Common myeloid progenitor, CD34-positive (primary cell): ENCODE data around the gene TSPAN32.
A peak's percentile ranks its signal among the peaks of the same experiment; 100 is the strongest.

Source experiments
- CTCF ChIA-PET: fragments of 350-600 bp; sonication (Branson Sonifier 250); formaldehyde crosslinking; loops from one replicate; lab custom pipeline; 2021; ENCODE audit warnings: antibody characterized with exemption; lab: Charles Lee
- POLR2A ChIA-PET: fragments of 350-600 bp; sonication (Branson Sonifier 250); formaldehyde crosslinking; loops from one replicate; lab custom pipeline; 2021; ENCODE audit warnings: antibody characterized with exemption; lab: Charles Lee
- DNase-seq, 3 donors: peaks; one replicate each; pipeline versions ENCODE4 v3.0.0 to v3.0.0-alpha.2; 2013
- H3K27ac ChIP-seq, 2 experiments: 1 replicate in 1 of 2; 2 replicates in 1 of 2; pipeline ENCODE4 v1.7.0; 2013; ENCODE audit warnings: inconsistent platforms in 2 of 2, low read length in 2 of 2, mild to moderate bottlenecking in 2 of 2, low read depth in 1 of 2, moderate library complexity in 1 of 2; ENCODE audit not compliant: severe bottlenecking in 2 of 2, insufficient read depth in 1 of 2, poor library complexity in 1 of 2
- H3K27me3 ChIP-seq, 5 experiments: replicated peaks in 2 of 5; 1 replicate in 3 of 5; 2 replicates in 2 of 5; pipeline versions ENCODE4 v1.6.1 to v1.7.0; 2013; ENCODE audit warnings: low read length in 4 of 5, mild to moderate bottlenecking in 2 of 5, moderate library complexity in 2 of 5, inconsistent platforms in 1 of 5; ENCODE audit not compliant: insufficient read depth in 5 of 5, control insufficient read depth in 4 of 5
- H3K36me3 ChIP-seq, 4 experiments: 1 replicate in 2 of 4; 2 replicates in 2 of 4; pipeline versions ENCODE4 v1.6.1 to v1.7.0; 2013; ENCODE audit warnings: low read length in 3 of 4, control low read depth in 1 of 4, mild to moderate bottlenecking in 1 of 4; ENCODE audit not compliant: control insufficient read depth in 4 of 4, insufficient read depth in 4 of 4
- H3K4me1 ChIP-seq, 4 experiments: 1 replicate in 3 of 4; 2 replicates in 1 of 4; pipeline versions ENCODE4 v1.6.1 to v1.7.1; 2013; ENCODE audit warnings: low read length in 3 of 4, mild to moderate bottlenecking in 3 of 4, control low read depth in 1 of 4, inconsistent platforms in 1 of 4, moderate library complexity in 1 of 4; ENCODE audit not compliant: control insufficient read depth in 4 of 4, insufficient read depth in 4 of 4; ENCODE audit errors: control extremely low read depth in 1 of 4
- H3K4me3 ChIP-seq, 7 experiments: 1 replicate in 4 of 7; 2 replicates in 3 of 7; pipeline versions ENCODE4 v1.5.1 to v1.7.0; 2013; ENCODE audit warnings: mild to moderate bottlenecking in 7 of 7, low read length in 6 of 7, moderate library complexity in 6 of 7, inconsistent platforms in 2 of 7, low read depth in 2 of 7, control low read depth in 1 of 7; ENCODE audit not compliant: insufficient read depth in 4 of 7, control insufficient read depth in 1 of 7; ENCODE audit errors: extremely low read depth in 1 of 7
- H3K9me3 ChIP-seq, 5 experiments: 1 replicate in 4 of 5; 2 replicates in 1 of 5; pipeline versions ENCODE4 v1.6.1 to v1.7.1; 2013; ENCODE audit warnings: low read length in 4 of 5, mild to moderate bottlenecking in 2 of 5, inconsistent platforms in 1 of 5, low read depth in 1 of 5, moderate library complexity in 1 of 5; ENCODE audit not compliant: control insufficient read depth in 4 of 5, insufficient read depth in 2 of 5; ENCODE audit errors: control extremely low read depth in 1 of 5
- WGBS: methylation state at CpG from one replicate; pipeline ENCODE4 v1.1.5; 2013; ENCODE audit not compliant: insufficient coverage; 5-methylcytosine and 5-hydroxymethylcytosine counted together

Gene TSPAN32

DNA sequence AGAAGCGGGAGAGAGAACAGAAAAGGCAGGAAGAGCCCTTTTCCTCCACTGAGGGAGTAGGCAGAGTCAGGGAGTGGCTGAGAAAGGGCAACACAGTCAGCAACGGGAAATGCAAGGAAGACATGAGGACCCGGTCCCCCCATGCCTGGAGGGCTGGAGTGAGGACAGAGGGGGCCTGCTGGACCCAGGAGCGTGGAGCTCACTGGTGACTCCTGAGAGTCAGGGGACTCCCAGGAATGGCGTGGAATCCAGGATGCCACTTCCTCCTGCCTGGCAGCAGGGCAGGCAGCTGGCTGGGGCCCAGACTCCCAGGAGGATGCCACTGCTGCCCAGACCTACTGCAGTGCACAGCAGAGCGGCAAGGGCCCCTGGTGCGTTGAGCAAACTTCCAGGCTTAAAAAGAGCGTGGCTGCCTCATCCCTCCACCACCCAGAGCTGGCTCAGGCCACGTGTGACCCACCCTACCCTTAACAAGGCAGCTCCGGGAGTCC lies 11.4 kb upstream of the TSPAN32 start:
- Histone ChIP-seq H3K36me3 (peaks cover 0 to 5% (median 0%) of the 10 kb centered on the region in 4 experiments), H3K27me3 (peaks cover 0 to 2% (median 0%) of the 10 kb centered on the region in 5 experiments), H3K27ac (no peak overlapping the region), H3K4me1 (peaks cover 0 to 25% (median 14%) of the 10 kb centered on the region in 4 experiments), H3K9me3 (peaks cover 0 to 3% (median 0%) of the 10 kb centered on the region in 5 experiments), H3K4me3 (no peak overlapping the region)
- WGBS = 96% methylated on average over 7 of the region's 10 CpGs
- DNase-seq = no peak
- ChIA-PET POLR2A (no interaction called here), CTCF (interaction anchor here (1.0 to 1.2 kb wide), 2 partner anchors 15 to 96 kb away, joined by 3 to 4 read pairs; no protein-coding TSS in a partner anchor)

DNA sequence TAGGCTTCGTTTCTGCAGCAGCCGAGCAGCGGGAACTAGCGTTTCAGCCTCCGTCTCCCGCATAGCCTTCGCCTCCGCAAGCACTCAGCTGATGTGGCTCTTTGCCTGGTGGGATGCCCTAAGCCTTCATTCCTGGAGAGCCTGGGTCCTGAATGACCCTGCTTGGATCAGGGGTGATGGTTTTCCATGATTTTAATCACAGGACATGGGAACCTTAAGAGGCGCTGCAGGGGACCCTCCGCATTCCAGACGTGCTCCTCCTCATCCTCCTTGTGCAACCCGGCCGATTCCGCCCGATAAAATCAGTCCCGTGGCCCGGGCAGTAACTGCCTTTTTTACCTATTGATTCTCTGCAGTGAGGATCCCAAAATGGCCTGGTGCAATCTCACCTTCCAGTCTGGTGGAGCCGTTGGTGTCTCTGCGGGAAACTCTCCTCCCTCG lies 8.3 kb upstream of the TSPAN32 start:
- no peak overlapping the region for H3K27ac ChIP-seq
- H3K36me3 ChIP-seq = peaks cover 3 to 30% (median 18%) of the 10 kb centered on the region in 4 experiments
- H3K27me3 ChIP-seq = no peaks in the 10 kb centered on the region
- CTCF ChIA-PET = interaction anchor here (2.1 kb wide), 1 partner anchor 95 kb away, joined by 7 read pairs; no protein-coding TSS in a partner anchor
- peak overlapping the region in 2 of 7 experiments; percentile 4 to 45 for H3K4me3 ChIP-seq
- H3K4me1 ChIP-seq = peaks cover 3 to 33% (median 15%) of the 10 kb centered on the region in 4 experiments
- peaks cover 0 to 3% (median 0%) of the 10 kb centered on the region in 5 experiments for H3K9me3 ChIP-seq
- POLR2A ChIA-PET = no interaction called here
- DNase-seq = no peak
- 86% methylated on average over 15 of the region's 20 CpGs for WGBS

DNA sequence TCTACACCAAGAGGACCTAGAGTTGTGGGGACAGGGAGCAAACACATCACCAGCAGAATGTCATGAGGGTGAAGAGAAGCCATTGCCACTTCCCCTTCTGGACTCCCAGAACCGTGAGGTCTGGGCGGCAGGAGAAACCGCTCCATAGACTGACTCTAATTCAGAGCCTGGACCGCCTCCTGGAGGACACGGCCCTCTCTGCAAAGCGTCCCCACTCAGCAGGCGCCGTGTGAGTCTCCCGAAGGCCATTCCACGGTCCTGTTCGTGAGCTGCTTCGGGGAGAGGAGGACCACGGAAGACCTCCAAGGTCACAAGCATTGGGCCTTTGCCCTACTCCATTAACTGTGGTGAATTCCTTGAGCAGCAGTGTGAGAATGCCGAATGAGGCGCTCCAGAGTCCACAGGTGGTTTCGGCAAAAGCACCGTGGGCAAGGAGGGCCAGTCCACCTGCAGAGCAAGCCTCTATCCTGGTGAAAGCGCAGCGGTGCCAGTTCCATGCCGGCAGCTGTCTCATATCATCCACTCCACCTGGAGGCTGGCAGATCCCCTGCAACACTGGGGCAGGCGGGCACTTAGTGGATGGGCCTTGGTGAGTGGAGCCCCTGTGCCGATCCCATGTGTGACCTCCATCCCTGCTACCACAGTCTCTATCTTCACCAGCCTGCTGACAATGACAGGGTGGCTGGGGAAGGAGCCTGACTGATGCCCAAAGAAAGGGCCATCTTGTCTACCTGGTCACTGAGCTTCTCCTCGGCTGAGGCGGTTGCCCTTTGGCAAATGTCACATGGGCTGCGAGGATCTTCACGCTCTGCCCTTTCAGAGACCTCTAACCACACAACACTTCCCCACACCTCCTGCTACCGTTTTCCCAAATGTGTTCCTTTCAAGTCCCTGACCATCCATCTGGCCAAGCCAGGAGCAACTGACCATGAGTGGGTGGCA lies 7.6 kb upstream of the TSPAN32 start:
- peak overlapping the region in 1 of 2 experiments; percentile 4 for H3K27ac ChIP-seq
- WGBS = 71% methylated on average over 25 of the region's 27 CpGs
- ChIA-PET CTCF (interaction anchor here (1.1 to 2.2 kb wide), 7 partner anchors 11 to 126 kb away, joined by 3 to 9 read pairs (median 5); no protein-coding TSS in a partner anchor), POLR2A (no interaction called here)
- peaks cover 3 to 35% (median 22%) of the 10 kb centered on the region in 4 experiments for H3K36me3 ChIP-seq
- H3K4me1 ChIP-seq = peaks cover 3 to 40% (median 22%) of the 10 kb centered on the region in 4 experiments
- H3K4me3 ChIP-seq = peak overlapping the region in 2 of 7 experiments; percentile 4 to 45
- no peaks in the 10 kb centered on the region for H3K27me3 ChIP-seq
- H3K9me3 ChIP-seq = peaks cover 0 to 3% (median 0%) of the 10 kb centered on the region in 5 experiments
- peak; percentile 42 to 71 (median 68) for DNase-seq

DNA sequence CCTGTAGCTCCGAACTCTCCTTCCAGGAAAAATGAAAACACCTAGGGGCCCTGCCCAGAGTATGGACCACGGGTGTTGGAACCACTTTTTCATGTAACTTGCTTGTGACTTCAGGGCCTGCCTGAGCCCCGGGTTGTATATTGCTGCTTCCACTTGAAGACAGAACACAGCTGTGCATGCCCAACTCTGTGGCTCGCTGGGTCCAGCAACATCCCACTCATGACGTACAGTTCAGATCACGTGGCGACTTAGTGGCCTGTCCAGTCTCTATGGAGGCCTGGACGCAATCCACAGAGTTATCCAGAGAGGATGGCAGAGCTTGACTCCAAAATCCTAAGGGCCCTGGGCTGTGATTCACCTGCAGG lies 6.9 kb upstream of the TSPAN32 start:
- peak overlapping the region in 1 of 2 experiments; percentile 4 for H3K27ac ChIP-seq
- POLR2A ChIA-PET = no interaction called here
- DNase-seq = no peak

DNA sequence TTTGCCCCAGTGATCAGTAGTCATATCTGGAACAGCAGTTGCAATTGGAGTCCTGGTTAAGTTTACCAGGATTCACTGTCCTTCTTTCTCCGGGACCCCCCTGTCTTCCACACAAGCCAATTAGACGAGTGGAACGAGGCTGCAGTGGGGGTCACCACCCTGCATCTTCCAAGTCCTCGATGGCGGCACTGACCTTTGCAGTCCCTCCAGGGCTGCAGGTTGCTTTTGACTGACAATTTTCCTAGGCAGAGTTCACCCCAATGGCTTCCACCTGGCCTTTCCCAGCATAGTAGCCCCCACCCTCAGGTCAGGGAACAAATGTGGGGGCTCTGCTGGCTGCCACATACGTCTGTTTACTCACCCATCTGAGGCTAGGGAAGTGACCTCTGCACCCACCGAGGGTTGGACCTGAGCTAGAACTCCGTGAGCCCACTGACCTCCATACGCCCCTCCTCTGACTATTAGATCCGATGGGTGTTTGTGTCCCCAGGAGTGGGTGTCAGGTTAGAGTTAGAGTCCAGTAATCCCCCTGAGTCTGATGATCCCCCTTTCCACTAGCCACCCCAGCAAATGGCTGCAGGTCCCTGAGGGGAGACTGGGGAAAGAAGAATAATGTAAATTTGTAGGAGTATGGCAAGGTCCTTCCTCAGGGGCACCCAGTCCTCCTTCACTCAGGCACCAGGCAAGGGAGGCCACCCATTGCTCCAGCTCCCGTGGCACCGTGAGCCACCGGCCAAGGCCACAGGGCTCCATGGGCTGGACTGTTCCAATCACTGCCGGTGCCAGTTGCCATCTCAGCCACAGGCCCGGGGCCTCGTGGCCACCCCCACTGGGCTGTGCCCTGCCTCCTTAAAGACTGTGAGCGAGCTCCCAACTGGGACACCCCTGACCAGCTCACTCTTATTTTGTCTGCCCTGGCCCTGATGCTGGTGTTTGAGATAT lies 5.6 kb upstream of the TSPAN32 start:
- CTCF ChIA-PET = interaction anchor here (0.9 to 7.4 kb wide), 5 partner anchors 10 to 125 kb away, joined by 3 to 50 read pairs (median 7); no protein-coding TSS in a partner anchor
- DNase-seq = no peak
- H3K27me3 ChIP-seq = no peaks in the 10 kb centered on the region
- H3K4me1 ChIP-seq = peaks cover 3 to 55% (median 37%) of the 10 kb centered on the region in 4 experiments
- no peak overlapping the region for H3K4me3 ChIP-seq
- H3K27ac ChIP-seq = no peak overlapping the region
- POLR2A ChIA-PET = no interaction called here
- 94% methylated on average over 15 of the region's 17 CpGs for WGBS
- H3K36me3 ChIP-seq = peaks cover 3 to 39% (median 23%) of the 10 kb centered on the region in 4 experiments
- H3K9me3 ChIP-seq = no peaks in the 10 kb centered on the region

More for the DNA sequence above, 6.9 kb upstream of the TSPAN32 start:
- H3K4me3 ChIP-seq = no peak overlapping the region
- 97% methylated on average over 8 of the region's 8 CpGs for WGBS
- H3K4me1 ChIP-seq = peaks cover 3 to 46% (median 29%) of the 10 kb centered on the region in 4 experiments
- no peaks in the 10 kb centered on the region for H3K27me3 ChIP-seq
- H3K9me3 ChIP-seq = peaks cover 0 to under 1% (median 0%) of the 10 kb centered on the region in 5 experiments
- CTCF ChIA-PET = interaction anchor here (1.1 to 2.2 kb wide), 7 partner anchors 10 to 126 kb away, joined by 3 to 9 read pairs (median 5); no protein-coding TSS in a partner anchor
- H3K36me3 ChIP-seq = peaks cover 3 to 37% (median 23%) of the 10 kb centered on the region in 4 experiments

DNA sequence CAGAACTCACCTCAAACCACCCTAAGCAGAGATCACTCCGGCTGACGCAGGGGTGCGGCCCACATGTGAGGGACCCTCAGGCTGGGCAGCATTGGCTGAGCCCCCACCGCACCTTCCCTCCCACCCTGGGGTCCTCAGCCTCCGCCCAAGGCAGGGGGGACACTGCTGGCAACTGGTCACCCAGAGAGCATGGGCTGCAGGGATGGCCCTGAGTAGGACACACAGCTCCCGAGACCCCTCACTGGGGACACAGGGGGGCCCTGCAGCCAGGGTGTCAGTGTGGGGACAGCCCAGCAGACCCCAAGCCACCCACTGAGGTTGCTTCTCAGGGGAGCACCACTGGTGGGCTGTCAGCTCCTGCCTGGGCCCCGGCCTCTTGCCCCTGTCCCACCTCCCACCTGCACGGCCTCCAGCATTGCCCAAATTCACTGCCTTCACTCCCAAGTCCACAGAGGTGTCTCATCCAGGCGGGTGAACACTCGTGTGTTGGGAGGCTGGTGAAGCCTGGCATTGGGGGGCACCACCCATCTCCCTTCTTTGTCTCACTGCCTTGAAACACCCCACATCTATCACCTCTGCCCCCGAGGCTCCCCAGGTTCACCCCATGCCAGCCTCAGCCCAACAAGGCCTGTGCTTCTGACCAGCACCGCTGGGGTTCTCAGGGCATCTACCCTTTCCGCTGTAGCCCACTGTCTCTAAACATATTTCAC lies 4.7 kb upstream of the TSPAN32 start:
- H3K4me3 ChIP-seq = no peak overlapping the region
- ChIA-PET POLR2A (no interaction called here), CTCF (interaction anchor here (0.9 to 7.4 kb wide), 5 partner anchors 9 to 124 kb away, joined by 3 to 50 read pairs (median 4); no protein-coding TSS in a partner anchor)
- H3K9me3 ChIP-seq = no peaks in the 10 kb centered on the region
- H3K27me3 ChIP-seq = no peaks in the 10 kb centered on the region
- WGBS = 100% methylated on average over 10 of the region's 13 CpGs
- peaks cover 3 to 60% (median 43%) of the 10 kb centered on the region in 4 experiments for H3K4me1 ChIP-seq
- no peak overlapping the region for H3K27ac ChIP-seq
- DNase-seq = no peak
- peaks cover 3 to 39% (median 23%) of the 10 kb centered on the region in 4 experiments for H3K36me3 ChIP-seq
